Naive B cell (primary cell): ENCODE data around the gene PLS1. TPM values are rescaled to one million over a fixed set of nuclear protein-coding genes. Genes with fewer than 3 reads are reported as not detected.
A peak's percentile ranks its signal among the peaks of the same experiment; 100 is the strongest.
"Not testable (repeated sequence)": the region's sequence is repeated elsewhere in the genome, so short reads cannot be mapped to it uniquely, and the experiment has no call there.

ENCODE experiments used
- ATAC-seq, 2 donors: fragments of 150-1000 bp; cut with Tn5 transposase; 2 replicates each; pipeline ENCODE4 v1.10.0; 2021; ENCODE audit warnings: low read depth in 2 of 2, mild to moderate bottlenecking in 2 of 2, moderate library complexity in 2 of 2
- DNase-seq: peaks from one replicate; pipeline ENCODE4 v3.0.0; 2022
- H3K27ac Mint-ChIP-seq, 6 donors: one replicate each; pipeline ENCODE4 v1.8.0; 2020 to 2022; ENCODE audit warnings: mild to moderate bottlenecking in 6 of 6, mixed read lengths in 6 of 6, moderate library complexity in 5 of 6, inconsistent platforms in 2 of 6
- H3K27me3 Mint-ChIP-seq, 3 donors: one replicate each; pipeline ENCODE4 v1.8.0; 2021 to 2022; ENCODE audit warnings: mixed read lengths in 3 of 3, mild to moderate bottlenecking in 1 of 3
- H3K36me3 Mint-ChIP-seq, 2 donors: one replicate each; pipeline ENCODE4 v1.8.0; 2020 to 2022; ENCODE audit warnings: mixed read lengths in 2 of 2, inconsistent platforms in 1 of 2, mild to moderate bottlenecking in 1 of 2
- H3K4me1 Mint-ChIP-seq, 3 donors: one replicate each; pipeline ENCODE4 v1.8.0; 2020 to 2022; ENCODE audit warnings: mixed read lengths in 3 of 3, inconsistent platforms in 1 of 3, mild to moderate bottlenecking in 1 of 3, moderate library complexity in 1 of 3
- H3K4me3 Mint-ChIP-seq, 8 donors: one replicate each; pipeline ENCODE4 v1.8.0; 2020 to 2022; ENCODE audit warnings: mild to moderate bottlenecking in 8 of 8, mixed read lengths in 8 of 8, moderate library complexity in 8 of 8, inconsistent platforms in 2 of 8
- H3K9me3 Mint-ChIP-seq, 7 donors: one replicate each; pipeline ENCODE4 v1.8.0; 2020 to 2022; ENCODE audit warnings: mixed read lengths in 7 of 7, mild to moderate bottlenecking in 5 of 7, inconsistent platforms in 2 of 7, moderate library complexity in 1 of 7
- polyA plus RNA-seq, 6 donors: library from polyadenylated mRNA; unstranded; fragments of 300-500 nt; fragmentation: Illumina TruSeq; gene quantifications; one replicate each; pipeline ENCODE4 v1.2.3, GENCODE V29; 2021; ENCODE audit warnings: low read depth in 6 of 6

The PLS1 gene
- polyA plus RNA-seq, 6 donors from 2014 or later, result 0.22 to 0.92 (median 0.44) TPM; not detected in 1

DNA sequence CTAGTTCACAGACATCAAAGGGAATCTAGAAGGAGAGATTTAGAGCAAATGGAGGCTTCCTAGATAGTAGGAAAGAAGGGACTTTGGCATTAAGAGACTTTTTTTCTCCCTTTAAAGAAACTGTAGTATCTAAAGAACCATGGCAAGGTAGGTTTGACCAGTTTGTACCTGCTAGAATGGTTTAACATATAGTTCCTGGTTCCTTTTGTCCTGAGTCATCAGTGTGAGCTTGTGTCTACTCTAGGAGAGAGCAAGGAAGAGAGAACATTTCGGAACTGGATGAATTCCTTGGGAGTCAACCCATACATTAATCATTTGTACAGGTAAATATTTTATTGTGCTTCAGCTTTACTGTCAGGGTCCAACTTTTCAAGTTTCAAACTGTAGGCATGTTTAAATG lies 98.0 kb downstream of the PLS1 start:
- ATAC-seq (no peak), DNase-seq (no peak)
- Mint-ChIP-seq H3K36me3 (no peaks in the 10 kb centered on the region), H3K4me3 (no peak overlapping the region), H3K27ac (no peak overlapping the region), H3K27me3 (no peaks in the 10 kb centered on the region), H3K4me1 (no peaks in the 10 kb centered on the region), H3K9me3 (no peaks in the 10 kb centered on the region)

- Mint-ChIP-seq H3K4me3 (no peak overlapping the region), H3K27ac (no peak overlapping the region), H3K4me1 (no peaks in the 10 kb centered on the region), H3K36me3 (no peaks in the 10 kb centered on the region), H3K9me3 (no peaks in the 10 kb centered on the region), H3K27me3 (peaks cover 0 to 11% (median 4%) of the 10 kb centered on the region in 3 donors)
- ATAC-seq (no peak), DNase-seq (no peak)
These were observed 109.0 kb downstream of the PLS1 start for GRCh38 chr3:142705198-142705597.

GRCh38 chr3:142706321-142707127 lies 110.3 kb downstream of the PLS1 start:
- Mint-ChIP-seq H3K9me3 (no peaks in the 10 kb centered on the region), H3K36me3 (no peaks in the 10 kb centered on the region), H3K4me1 (no peaks in the 10 kb centered on the region), H3K27me3 (peaks cover 0 to 11% (median 4%) of the 10 kb centered on the region in 3 donors), H3K27ac (no peak overlapping the region), H3K4me3 (no peak overlapping the region)
- no peak for DNase-seq
- ATAC-seq, result no peak

DNA sequence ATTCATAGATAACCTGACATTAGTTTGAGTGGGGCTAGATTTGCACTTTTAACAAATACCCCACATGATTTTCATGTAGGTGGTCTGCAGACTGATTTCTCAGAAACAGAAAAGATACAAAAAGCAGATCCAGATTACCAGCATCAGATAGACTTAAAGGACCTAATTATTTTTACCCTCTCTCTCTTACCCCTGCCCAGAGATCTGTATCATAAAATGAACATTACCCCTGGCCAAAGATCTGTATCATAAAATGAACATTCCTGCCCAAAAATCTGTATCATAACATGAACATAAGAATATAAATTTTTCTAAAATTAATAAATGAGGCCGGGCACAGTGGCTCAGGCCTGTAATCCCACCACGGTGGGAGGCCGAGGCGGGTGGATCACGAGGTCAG lies 113.0 kb downstream of the PLS1 start:
- no peaks in the 10 kb centered on the region for H3K36me3 Mint-ChIP-seq
- no peak overlapping the region for H3K4me3 Mint-ChIP-seq
- peaks cover 0 to 11% (median 0%) of the 10 kb centered on the region in 3 donors for H3K27me3 Mint-ChIP-seq
- DNase-seq (no peak), ATAC-seq (no peak)
- H3K27ac Mint-ChIP-seq, result no peak overlapping the region
- no peaks in the 10 kb centered on the region for H3K4me1 Mint-ChIP-seq
- no peaks in the 10 kb centered on the region for H3K9me3 Mint-ChIP-seq

- not testable (repeated sequence) for H3K27ac Mint-ChIP-seq, H3K4me3 Mint-ChIP-seq, ATAC-seq, H3K9me3 Mint-ChIP-seq, DNase-seq, H3K4me1 Mint-ChIP-seq, H3K36me3 Mint-ChIP-seq
- H3K27me3 Mint-ChIP-seq, result peaks cover 29 to 39% (median 36%) of the 10 kb centered on the region in 3 donors
These were observed 118.7 kb downstream of the PLS1 start for GRCh38 chr3:142714882-142715281.

DNA sequence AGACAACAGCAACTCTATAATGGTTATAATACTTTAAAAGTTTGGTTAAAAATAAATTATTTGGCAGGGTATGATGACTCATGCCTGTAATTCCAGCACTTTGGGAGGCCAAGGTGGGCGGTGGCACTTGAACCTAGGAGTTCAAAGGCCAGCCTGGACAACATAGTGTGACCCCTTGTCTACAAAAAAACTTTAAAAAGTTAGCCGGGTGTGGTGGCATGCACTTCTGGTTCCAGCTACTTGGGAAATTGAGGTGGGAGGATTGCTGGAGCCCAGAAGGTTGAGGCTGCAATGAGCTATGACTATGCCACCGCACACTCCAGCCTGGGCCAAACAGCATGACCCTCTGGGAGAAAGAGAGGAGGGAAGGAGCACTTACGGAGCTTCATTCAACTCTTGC lies 119.9 kb downstream of the PLS1 start:
- Mint-ChIP-seq H3K27ac (no peak overlapping the region), H3K27me3 (peaks cover 33 to 47% (median 41%) of the 10 kb centered on the region in 3 donors)

DNA sequence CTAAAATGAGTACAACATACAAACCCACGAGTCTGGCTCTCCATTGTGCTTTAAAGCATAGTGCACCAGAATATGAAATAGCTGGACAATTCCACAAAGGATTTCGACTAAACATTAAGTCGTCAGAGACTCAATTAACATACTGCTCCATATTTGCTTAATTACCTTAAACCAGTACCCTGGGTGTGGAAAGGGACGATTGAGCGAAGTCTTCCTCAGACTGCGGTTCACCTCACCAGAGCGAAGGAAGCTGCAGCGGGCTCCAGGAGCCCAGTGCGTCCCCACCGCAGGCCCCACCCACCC lies 127.4 kb downstream of the PLS1 start:
- ATAC-seq (no peak), DNase-seq (no peak)
- peaks cover 0 to 9% (median 3%) of the 10 kb centered on the region in 7 donors for H3K9me3 Mint-ChIP-seq
- peaks cover 17 to 41% (median 23%) of the 10 kb centered on the region in 3 donors for H3K27me3 Mint-ChIP-seq
- no peaks in the 10 kb centered on the region for H3K36me3 Mint-ChIP-seq
- peak overlapping the region in 1 of 6 donors; percentile 84 for H3K27ac Mint-ChIP-seq
- peaks cover 5 to 8% (median 7%) of the 10 kb centered on the region in 3 donors for H3K4me1 Mint-ChIP-seq
- H3K4me3 Mint-ChIP-seq, result peak overlapping the region; percentile 41 to 95 (median 88)

More for the DNA sequence above, 119.9 kb downstream of the PLS1 start:
- H3K4me3 Mint-ChIP-seq, result no peak overlapping the region
- H3K4me1 Mint-ChIP-seq, result no peaks in the 10 kb centered on the region
- no peaks in the 10 kb centered on the region for H3K36me3 Mint-ChIP-seq
- peaks cover 0 to 2% (median 0%) of the 10 kb centered on the region in 7 donors for H3K9me3 Mint-ChIP-seq
- ATAC-seq (no peak), DNase-seq (no peak)

DNA sequence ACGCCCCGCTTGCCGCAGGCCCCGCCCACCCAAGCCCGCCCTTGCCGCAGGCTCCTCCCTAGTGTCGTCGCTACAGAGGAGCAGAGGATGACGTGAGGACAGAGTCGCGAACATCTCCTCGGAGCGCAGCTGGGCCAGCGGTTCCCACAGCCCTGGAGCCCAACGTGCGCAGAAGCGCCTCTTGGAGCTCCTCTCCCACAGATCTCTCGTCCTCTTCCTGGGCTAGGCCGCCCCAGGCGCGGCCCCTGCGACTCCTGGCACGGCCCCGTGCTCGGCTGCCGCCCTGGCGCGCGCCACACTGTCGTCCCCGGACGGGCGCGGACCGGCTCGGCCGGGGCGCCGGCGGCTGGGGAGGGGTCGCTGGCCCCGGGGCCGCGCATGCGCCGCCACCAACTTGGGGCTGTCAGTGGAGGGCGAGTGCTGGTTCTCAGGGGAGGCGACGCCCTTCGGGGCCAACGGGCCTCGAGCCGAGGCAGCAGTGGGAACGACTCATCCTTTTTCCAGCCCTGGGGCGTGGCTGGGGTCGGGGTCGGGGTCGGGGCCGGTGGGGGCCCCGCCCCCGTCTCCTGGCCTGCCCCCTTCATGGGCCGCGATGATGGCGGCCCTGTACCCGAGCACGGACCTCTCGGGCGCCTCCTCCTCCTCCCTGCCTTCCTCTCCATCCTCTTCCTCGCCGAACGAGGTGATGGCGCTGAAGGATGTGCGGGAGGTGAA lies 127.9 kb downstream of the PLS1 start, which contains the start of gene TRPC1:
Gene TRPC1, plus strand, starts transcription at position 67 of the 714 bp plus-strand sequence. Its CDS starts 526 bp downstream, at position 593.
- ATAC-seq, result peak; percentile 90 to 94
- Mint-ChIP-seq H3K4me1 (peaks cover 5 to 8% (median 7%) of the 10 kb centered on the region in 3 donors), H3K4me3 (peak within 1 kb of the TSS; percentile 87 to 95 (median 90)), H3K36me3 (no peaks in the 10 kb centered on the region), H3K9me3 (peaks cover 0 to 9% (median 3%) of the 10 kb centered on the region in 7 donors), H3K27me3 (peaks cover 12 to 36% (median 18%) of the 10 kb centered on the region in 3 donors), H3K27ac (peak within 1 kb of the TSS; percentile 72 to 94 (median 85))
- peak; percentile 65 for DNase-seq

GRCh38 chr3:142724682-142725356 lies 128.6 kb downstream of the PLS1 start:
- H3K4me1 Mint-ChIP-seq, result peaks cover 5 to 8% (median 7%) of the 10 kb centered on the region in 3 donors
- no peaks in the 10 kb centered on the region for H3K36me3 Mint-ChIP-seq
- H3K9me3 Mint-ChIP-seq, result peaks cover 0 to 8% (median 3%) of the 10 kb centered on the region in 7 donors
- no peak for DNase-seq
- peak overlapping the region; percentile 84 to 94 (median 88) for H3K4me3 Mint-ChIP-seq
- peak overlapping the region in 4 of 6 donors; percentile 68 to 89 (median 81) for H3K27ac Mint-ChIP-seq
- peak; percentile 2 to 6 for ATAC-seq
- H3K27me3 Mint-ChIP-seq, result peaks cover 5 to 29% (median 13%) of the 10 kb centered on the region in 3 donors

DNA sequence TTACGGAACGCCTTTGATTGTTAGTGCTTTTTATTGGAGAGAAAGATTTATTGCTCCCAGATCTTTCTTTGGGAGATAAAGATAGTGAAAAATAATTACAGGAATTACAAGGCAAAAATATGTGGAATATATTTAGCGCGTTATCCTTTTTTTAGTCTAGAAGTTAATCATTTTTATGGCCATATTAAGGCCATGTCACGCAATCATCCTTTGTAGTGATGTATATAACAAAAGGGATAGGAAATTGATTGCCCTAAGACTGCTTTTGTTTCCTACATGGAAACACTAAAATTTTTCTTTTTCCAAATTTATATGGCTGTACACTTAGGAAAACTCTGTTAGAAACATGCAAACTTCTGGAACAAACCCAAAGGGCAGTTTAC lies 129.2 kb downstream of the PLS1 start:
- H3K27ac Mint-ChIP-seq, result peak overlapping the region in 2 of 6 donors; percentile 21 to 84
- DNase-seq (no peak), ATAC-seq (no peak)
- H3K4me3 Mint-ChIP-seq, result peak overlapping the region; percentile 11 to 94 (median 86)
- peaks cover 0 to 8% (median 3%) of the 10 kb centered on the region in 7 donors for H3K9me3 Mint-ChIP-seq
- no peaks in the 10 kb centered on the region for H3K36me3 Mint-ChIP-seq
- H3K4me1 Mint-ChIP-seq, result peaks cover 5 to 8% (median 7%) of the 10 kb centered on the region in 3 donors
- peaks cover 0 to 24% (median 10%) of the 10 kb centered on the region in 3 donors for H3K27me3 Mint-ChIP-seq

DNA sequence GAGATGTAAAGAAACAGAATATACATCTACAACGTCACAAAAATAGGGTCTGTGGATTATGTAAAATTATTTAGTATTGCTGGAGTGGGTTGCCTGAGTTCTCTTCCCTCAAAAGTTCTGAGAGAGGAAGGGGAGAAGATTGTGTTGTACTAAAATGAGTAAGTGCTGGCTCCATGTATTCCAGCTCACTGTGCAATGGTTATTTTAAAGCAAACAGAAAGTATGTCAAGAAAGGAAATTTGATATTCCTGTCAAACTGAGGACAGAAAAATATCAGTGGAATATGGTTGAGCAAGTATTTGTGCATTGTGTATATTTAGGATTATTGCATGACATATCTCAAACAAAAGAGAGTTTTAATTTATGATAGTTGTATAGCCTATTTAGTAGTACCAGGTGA lies 129.8 kb downstream of the PLS1 start:
- no peak overlapping the region for H3K27ac Mint-ChIP-seq
- H3K27me3 Mint-ChIP-seq, result peaks cover 0 to 20% (median 9%) of the 10 kb centered on the region in 3 donors
- H3K36me3 Mint-ChIP-seq, result no peaks in the 10 kb centered on the region
- peaks cover 0 to 8% (median 3%) of the 10 kb centered on the region in 7 donors for H3K9me3 Mint-ChIP-seq
- DNase-seq, result no peak
- ATAC-seq, result no peak
- H3K4me3 Mint-ChIP-seq, result peak overlapping the region in 2 of 8 donors; percentile 87 to 88
- peaks cover 5 to 8% (median 7%) of the 10 kb centered on the region in 3 donors for H3K4me1 Mint-ChIP-seq

DNA sequence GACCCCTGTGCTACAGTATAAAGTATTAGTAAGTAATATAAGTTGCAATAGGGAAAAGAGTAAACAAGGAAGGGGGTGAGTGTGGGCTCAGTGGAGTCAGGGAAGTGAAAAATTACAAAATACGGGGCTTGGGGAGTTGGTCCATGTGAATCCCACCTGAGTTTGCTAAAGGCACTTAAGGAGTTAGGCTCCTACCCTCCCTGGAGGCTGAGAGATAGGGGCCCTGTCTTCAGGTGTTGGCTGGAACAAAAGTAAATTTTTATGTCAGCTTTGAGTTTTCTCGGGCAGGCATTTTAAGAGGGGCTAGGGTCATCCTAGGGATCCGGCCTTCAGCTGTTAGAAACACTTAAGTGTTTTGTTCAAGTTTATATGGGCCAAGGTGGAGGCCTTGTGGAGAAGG lies 135.9 kb downstream of the PLS1 start:
- ATAC-seq, result no peak
- H3K4me3 Mint-ChIP-seq, result no peak overlapping the region
- peak overlapping the region in 2 of 6 donors; percentile 36 to 44 for H3K27ac Mint-ChIP-seq

GRCh38 chr3:142734834-142735233 lies 138.6 kb downstream of the PLS1 start:
- no peaks in the 10 kb centered on the region for H3K27me3 Mint-ChIP-seq
- DNase-seq, result no peak
- no peaks in the 10 kb centered on the region for H3K36me3 Mint-ChIP-seq
- H3K4me3 Mint-ChIP-seq, result no peak overlapping the region
- no peaks in the 10 kb centered on the region for H3K4me1 Mint-ChIP-seq
- H3K27ac Mint-ChIP-seq, result no peak overlapping the region
- no peak for ATAC-seq
- no peaks in the 10 kb centered on the region for H3K9me3 Mint-ChIP-seq

More for the DNA sequence above, 135.9 kb downstream of the PLS1 start:
- no peaks in the 10 kb centered on the region for H3K4me1 Mint-ChIP-seq
- no peak for DNase-seq
- H3K27me3 Mint-ChIP-seq, result no peaks in the 10 kb centered on the region
- H3K9me3 Mint-ChIP-seq, result no peaks in the 10 kb centered on the region
- H3K36me3 Mint-ChIP-seq, result no peaks in the 10 kb centered on the region
